Measurements from ENCODE around the gene RNF150.

DNA sequence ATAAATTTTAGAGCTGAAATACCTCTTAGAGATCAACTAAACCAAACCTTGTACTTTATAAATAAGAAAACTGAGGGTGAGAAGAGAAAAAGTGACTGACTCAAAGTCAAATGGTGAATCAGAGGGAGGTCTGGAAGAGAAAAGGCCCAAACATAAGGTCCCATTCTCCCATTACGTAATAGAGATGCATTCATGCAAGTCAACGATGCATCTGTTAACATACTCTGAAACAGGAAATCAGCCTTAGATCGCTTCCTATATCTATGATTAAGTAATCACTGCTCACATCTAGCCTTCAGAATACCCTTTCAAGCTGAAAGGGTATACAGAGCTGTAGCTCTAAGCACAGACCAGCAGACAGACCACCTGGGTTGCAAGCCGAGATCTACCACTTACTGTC, 6.5 kb downstream of the RNF150 start:
- TF ChIP-seq GATA3 (IDR thresholded peaks at IDR 0.05; ENCODE audit: low read depth, low read length) (no peak), GATA2 (IDR thresholded peaks at IDR 0.05; ENCODE audit: low read depth, low read length) (no peak)

Measured in SH-SY5Y (cell line).